GM21737 (cell line): ENCODE data around the gene METTL24.
"Not testable (repeated sequence)": the region's sequence is repeated elsewhere in the genome, so short reads cannot be mapped to it uniquely, and the experiment has no call there.

Experiments used
- ATAC-seq: cut with Tn5 transposase; IDR thresholded peaks from one replicate; pipeline ENCODE4 v1.9.1; 2021; ENCODE audit warnings: mild to moderate bottlenecking, moderate library complexity; ENCODE audit not compliant: unreplicated experiment

The METTL24 gene

GRCh38 chr6:110363748-110364147 lies 5.6 kb upstream of the METTL24 start:
- ATAC-seq: no peak

DNA sequence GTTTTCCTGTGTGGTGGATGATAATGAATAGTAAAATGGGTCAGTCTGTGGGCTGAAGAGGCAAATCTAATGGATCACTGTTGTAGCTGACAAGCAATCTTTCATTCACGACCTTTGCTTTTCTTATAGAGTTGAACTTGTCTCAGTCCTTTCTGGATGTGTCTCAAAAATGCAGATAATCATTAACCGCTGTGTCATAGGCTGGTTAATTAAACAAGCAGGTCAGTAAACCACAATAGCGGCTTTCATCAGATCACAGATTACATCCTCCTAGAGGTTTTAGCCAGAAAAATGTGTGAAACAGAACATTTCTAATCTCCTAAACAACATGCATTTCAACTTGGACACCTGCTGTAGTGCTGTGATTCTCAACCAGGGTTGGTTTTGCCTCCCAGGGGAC lies 2.5 kb upstream of the METTL24 start:
- ATAC-seq: no peak

DNA sequence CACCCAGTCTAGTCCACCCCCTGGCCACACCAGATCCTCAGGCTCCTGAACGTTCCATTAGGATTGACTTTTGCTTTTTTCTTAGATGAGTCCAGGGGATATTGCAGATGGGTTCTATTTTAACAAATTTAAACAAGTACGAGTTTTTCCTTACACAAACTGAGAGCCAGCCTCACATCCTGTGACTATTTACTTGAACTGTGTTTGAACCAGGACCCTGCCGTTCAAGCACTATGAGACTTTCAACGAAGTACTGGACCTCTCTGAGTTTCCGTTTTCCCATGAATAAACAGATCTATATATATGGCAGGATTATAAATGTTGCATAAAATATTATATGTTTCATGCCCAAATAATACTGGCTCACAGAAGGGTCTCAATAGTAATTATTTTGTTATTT lies 1.4 kb upstream of the METTL24 start:
- ATAC-seq: no peak

DNA sequence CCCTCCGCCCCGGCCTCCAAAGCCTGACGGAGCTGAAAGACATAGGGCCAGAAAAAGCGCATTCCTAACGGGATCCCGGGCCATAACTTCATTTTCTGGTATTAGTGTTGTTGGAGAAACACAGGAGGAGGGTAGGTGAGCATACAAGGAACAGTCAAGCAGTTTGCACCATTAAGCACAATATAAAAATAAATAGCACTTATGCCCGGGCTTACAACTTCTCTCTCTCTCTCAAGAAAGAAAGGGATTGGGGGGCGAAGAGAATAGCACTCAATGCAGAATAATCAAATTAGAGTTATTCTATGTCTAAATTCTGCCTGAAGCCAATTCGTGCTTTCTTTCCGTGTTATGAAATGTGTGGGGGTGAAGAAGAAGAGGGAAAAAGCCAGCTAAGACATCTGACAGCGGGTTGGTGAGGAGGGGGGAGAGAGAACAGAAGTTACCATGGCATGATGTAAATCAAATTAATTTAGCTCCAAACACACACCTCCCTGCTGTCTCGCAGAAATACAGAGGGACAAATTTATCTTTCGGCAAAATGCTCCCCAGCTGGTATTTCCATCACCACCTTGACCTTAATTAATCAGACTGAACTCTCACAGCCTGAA lies 508 bp upstream of the METTL24 start:
- ATAC-seq: no peak

DNA sequence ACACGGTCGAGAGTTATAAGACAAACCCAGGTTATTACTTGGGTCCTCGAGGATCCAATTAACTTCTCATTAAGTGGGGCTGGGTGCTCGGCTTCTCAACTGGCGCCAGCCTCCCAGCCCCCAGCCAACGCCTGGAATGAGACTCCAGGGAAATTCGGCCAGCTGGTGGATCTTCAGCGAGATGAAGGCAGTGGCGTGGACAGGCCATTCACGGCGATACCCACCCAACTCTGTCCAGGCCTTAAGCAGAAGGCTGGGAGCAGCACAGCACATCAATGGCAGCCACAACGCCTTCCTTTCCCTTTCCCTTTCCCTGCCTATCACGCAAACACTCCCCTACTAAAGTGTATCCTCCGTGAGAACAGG lies 868 bp downstream of the METTL24 start:
- no peak for ATAC-seq

- no peak for ATAC-seq
Measured at GRCh38 chr6:110356778-110357177, 1.4 kb downstream of the METTL24 start.

GRCh38 chr6:110355727-110356126 lies 2.4 kb downstream of the METTL24 start:
- ATAC-seq: no peak

GRCh38 chr6:110355022-110355421 lies 3.1 kb downstream of the METTL24 start:
- ATAC-seq: no peak

GRCh38 chr6:110354153-110354552 lies 4.0 kb downstream of the METTL24 start:
- ATAC-seq: no peak

GRCh38 chr6:110353457-110354001 lies 4.6 kb downstream of the METTL24 start:
- no peak for ATAC-seq

DNA sequence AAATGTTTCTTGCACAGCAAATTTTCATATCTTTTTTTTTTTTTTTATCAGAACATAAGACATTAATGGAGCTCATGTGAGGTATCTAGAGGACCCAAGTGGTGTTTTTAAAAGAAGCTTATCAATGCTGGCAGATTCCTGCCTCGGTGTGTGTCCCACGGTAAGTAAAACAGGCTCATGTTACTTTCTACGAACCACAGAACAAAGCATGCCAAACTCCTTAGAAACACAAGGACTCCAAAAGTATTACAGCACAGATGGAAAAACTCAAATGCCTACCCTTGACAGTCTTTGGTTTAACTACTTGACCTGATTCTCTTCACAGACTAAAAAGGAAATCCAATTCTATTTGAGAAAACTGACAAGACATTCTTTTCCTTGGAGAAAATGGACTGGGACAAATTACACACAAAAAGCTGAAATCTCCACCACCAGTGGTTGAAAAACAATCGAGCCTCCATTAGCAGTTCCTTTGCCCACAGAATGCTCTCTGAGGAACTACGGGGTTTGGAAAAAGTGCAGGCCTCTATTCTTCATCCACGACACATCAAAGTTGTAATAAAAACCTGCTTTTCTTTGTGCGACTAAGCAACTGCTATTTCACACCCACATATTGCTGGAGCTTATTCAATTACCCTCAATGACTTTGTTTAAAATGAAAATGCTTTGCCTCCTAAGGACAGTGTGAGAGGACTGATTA lies 5.4 kb downstream of the METTL24 start:
- no peak for ATAC-seq

DNA sequence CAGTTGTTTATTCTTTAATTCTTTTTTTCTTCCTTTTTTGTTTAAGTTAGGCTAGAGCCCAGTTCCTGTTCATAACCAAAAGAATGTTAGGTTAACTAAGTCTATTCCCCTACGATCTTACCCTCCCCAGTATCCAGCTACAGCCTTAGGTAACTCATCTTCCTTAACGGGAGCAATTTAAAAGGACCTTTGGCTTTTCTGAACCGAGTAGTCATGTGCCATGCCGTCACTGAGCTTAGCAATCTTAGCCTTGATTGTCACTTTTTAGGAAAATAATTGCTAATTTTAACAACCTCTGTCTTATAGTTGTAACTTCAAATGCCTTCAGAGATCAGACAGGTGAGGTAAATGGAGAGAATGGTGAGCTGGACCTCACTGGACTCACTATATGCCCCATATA lies 6.2 kb downstream of the METTL24 start:
- ATAC-seq: no peak

GRCh38 chr6:110351546-110351945 lies 6.6 kb downstream of the METTL24 start:
- no peak for ATAC-seq

- not testable (repeated sequence) for ATAC-seq
Measured at GRCh38 chr6:110350593-110350992, 7.6 kb downstream of the METTL24 start.

DNA sequence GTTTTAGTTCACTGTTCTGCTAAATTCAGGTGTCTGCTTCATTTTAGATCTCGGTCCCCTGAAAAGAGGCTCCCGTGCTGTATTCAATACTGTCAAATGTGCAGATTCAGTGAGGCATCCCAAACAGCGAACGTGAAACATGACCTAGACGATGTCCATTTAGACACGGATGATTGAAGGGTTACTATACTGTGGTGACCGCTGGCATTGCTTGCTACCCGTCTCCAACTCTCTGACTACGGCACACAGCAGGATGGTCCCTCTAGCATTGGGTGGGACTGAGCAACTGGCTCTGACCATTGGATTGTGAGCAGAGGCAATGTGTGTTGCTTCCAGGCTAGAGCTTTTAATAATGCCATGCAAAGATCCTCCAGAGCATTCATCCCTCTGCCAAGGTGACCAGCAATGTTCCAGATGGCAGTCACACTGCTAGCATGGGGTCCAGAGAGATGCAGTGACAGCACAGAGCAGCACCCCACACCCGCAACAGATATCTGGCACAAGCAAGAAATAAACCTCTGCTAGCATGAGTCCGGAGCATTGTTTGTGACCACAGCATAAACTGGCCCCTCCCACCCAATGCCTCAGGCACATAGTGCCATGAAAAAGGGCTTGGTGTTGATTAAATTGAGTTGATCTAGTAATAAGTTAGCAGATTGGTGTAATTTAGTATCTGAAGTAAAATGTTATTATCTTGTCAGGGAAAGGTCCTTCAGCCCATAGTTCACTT lies 9.0 kb downstream of the METTL24 start:
- no peak for ATAC-seq

DNA sequence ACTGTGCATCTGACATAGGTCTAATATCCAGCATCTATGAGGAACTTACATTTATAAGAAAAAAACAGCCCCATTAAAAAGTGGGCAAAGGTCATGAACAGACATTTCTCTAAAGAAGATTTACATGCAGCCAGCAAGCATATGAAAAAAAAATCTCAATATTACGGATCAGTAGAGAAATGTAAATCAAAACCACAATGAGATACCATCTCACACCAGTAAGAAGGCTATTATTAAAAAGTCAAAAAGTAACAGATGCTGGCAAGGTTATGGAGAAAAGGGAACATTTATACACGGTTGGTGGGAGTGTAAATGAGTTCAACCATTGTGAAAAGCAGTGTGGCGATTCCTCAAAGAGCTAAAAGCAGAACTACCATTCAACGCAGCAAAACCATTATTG lies 13.1 kb downstream of the METTL24 start:
- no peak for ATAC-seq

GRCh38 chr6:110342759-110343158 lies 15.4 kb downstream of the METTL24 start:
- ATAC-seq: no peak

GRCh38 chr6:110341663-110342596 lies 16.2 kb downstream of the METTL24 start:
- ATAC-seq: no peak

GRCh38 chr6:110341067-110341466 lies 17.1 kb downstream of the METTL24 start:
- ATAC-seq: no peak

DNA sequence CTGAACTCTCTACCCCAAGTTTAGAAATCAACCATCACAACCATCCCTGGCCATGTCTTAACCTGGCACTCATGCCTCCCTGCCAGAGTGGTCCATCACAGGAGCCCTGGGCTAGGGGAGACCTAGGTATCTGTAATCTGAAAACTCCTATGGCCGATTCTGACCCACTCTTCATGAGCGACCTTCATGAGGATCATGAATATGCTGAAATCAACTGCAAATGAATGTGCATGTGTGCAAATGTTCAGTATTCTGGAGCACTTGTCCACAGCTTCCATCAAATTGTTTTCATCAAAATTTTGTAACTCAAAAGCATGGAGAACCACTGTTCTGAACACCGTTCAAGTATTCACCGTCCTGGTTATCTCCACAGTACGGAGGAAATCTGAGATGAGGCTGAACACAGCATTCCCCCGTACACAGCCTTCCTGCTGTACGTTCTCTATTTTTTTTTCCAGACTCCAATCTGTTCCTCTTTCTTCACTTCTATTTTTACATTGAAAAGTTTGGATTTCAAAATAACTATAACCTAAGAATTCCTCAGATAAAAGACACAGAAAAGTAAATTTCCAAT lies 17.7 kb downstream of the METTL24 start:
- ATAC-seq: no peak
